SK-N-SH treated with all-trans-retinoic acid at 6 μM for 48 hours (cell line): ENCODE data around the gene PDE6A.
"Not testable (repeated sequence)": the region's sequence is repeated elsewhere in the genome, so short reads cannot be mapped to it uniquely, and the experiment has no call there.

Experiments
- ATAC-seq: fragments of 200-7000 bp; cut with Tn5 transposase; 3 replicates; pipeline ENCODE4 v1.9.1; 2020; ENCODE audit warnings: mild to moderate bottlenecking, moderate library complexity
- ARNTL ChIP-seq: fragments of 450-650 bp; formaldehyde crosslinking; IDR thresholded peaks from 2 replicates; pipeline ENCODE4 v1.5.0; 2020; ENCODE audit warnings: low read depth, mild to moderate bottlenecking, moderate library complexity, borderline replicate concordance
- BACH2 ChIP-seq: fragments of 250-450 bp; sonication (Bioruptor Pico); IDR thresholded peaks from 2 replicates; pipeline ENCODE4 v1.9.0; 2021; ENCODE audit warnings: mild to moderate bottlenecking, borderline replicate concordance
- CREB5 ChIP-seq: fragments of 250-450 bp; sonication (Bioruptor Pico); IDR thresholded peaks from 2 replicates; pipeline ENCODE4 v1.5.1; 2020; ENCODE audit warnings: low read depth, mild to moderate bottlenecking, moderate library complexity
- CSDC2 ChIP-seq: fragments of 250-450 bp; sonication (Bioruptor Pico); IDR thresholded peaks from 2 replicates; pipeline ENCODE4 v1.5.0; 2020; ENCODE audit warnings: mild to moderate bottlenecking, moderate library complexity
- CSRNP3 ChIP-seq: fragments of 250-450 bp; sonication (Bioruptor Pico); IDR thresholded peaks from 2 replicates; pipeline ENCODE4 v1.5.1; 2021; ENCODE audit warnings: mild to moderate bottlenecking, moderate library complexity
- ESRRG ChIP-seq: fragments of 250-450 bp; sonication (Bioruptor Pico); IDR thresholded peaks from 2 replicates; pipeline ENCODE4 v1.6.1; 2021; ENCODE audit warnings: mild to moderate bottlenecking
- GLIS3 ChIP-seq: fragments of 250-450 bp; sonication (Bioruptor Pico); IDR thresholded peaks from 2 replicates; pipeline ENCODE4 v1.5.0; 2020; ENCODE audit warnings: mild to moderate bottlenecking, moderate library complexity
- ISL1 ChIP-seq: fragments of 250-450 bp; sonication (Bioruptor Pico); IDR thresholded peaks from 2 replicates; pipeline ENCODE4 v2.1.2; 2022; ENCODE audit warnings: mild to moderate bottlenecking, moderate library complexity
- OSR1 ChIP-seq: fragments of 250-450 bp; sonication (Bioruptor Pico); IDR thresholded peaks from 2 replicates; pipeline ENCODE4 v1.8.0; 2022; ENCODE audit warnings: moderate library complexity, mild to moderate bottlenecking, inconsistent platforms
- PATZ1 ChIP-seq: fragments of 250-450 bp; sonication (Bioruptor Pico); IDR thresholded peaks from 2 replicates; pipeline ENCODE4 v1.8.0; 2020; ENCODE audit warnings: mild to moderate bottlenecking, moderate library complexity, borderline replicate concordance
- POU6F1 ChIP-seq: fragments of 250-450 bp; sonication (Bioruptor Pico); IDR thresholded peaks from 2 replicates; pipeline ENCODE4 v1.8.0; 2021; ENCODE audit warnings: low read depth, mild to moderate bottlenecking, moderate library complexity, borderline replicate concordance
- PPARA ChIP-seq: fragments of 250-450 bp; sonication (Bioruptor Pico); IDR thresholded peaks from 2 replicates; pipeline ENCODE4 v1.5.0; 2020; ENCODE audit warnings: mild to moderate bottlenecking, borderline replicate concordance
- RARB ChIP-seq: fragments of 250-450 bp; sonication (Bioruptor Pico); IDR thresholded peaks from 2 replicates; pipeline ENCODE4 v1.8.0; 2021; ENCODE audit warnings: mild to moderate bottlenecking, moderate library complexity
- TCF4 ChIP-seq: fragments of 250-450 bp; sonication (Bioruptor Pico); IDR thresholded peaks from 2 replicates; pipeline ENCODE4 v1.8.0; 2021; ENCODE audit warnings: mild to moderate bottlenecking, moderate library complexity, borderline replicate concordance
- TOX ChIP-seq: fragments of 250-450 bp; sonication (Bioruptor Pico); IDR thresholded peaks from 2 replicates; pipeline ENCODE4 v1.8.0; 2021; ENCODE audit warnings: mild to moderate bottlenecking, moderate library complexity, borderline replicate concordance
- ZC3H10 ChIP-seq: fragments of 250-450 bp; sonication (Bioruptor Pico); IDR thresholded peaks from 2 replicates; pipeline ENCODE4 v1.5.1; 2021; ENCODE audit warnings: mild to moderate bottlenecking, moderate library complexity
- ZFP3 ChIP-seq: fragments of 250-450 bp; sonication (Bioruptor Pico); IDR thresholded peaks from 2 replicates; pipeline ENCODE4 v1.5.0; 2020; ENCODE audit warnings: mild to moderate bottlenecking, moderate library complexity
- ZFP30 ChIP-seq: fragments of 450-650 bp; formaldehyde crosslinking; IDR thresholded peaks from 2 replicates; pipeline ENCODE4 v1.5.0; 2022; ENCODE audit warnings: mild to moderate bottlenecking, moderate library complexity
- ZNF565 ChIP-seq: fragments of 450-650 bp; formaldehyde crosslinking; conservative IDR thresholded peaks from 2 replicates; pipeline ENCODE4 v1.5.0; 2020; ENCODE audit warnings: low read depth, mild to moderate bottlenecking, moderate library complexity
- ZNF8 ChIP-seq: fragments of 450-650 bp; formaldehyde crosslinking; IDR thresholded peaks from 2 replicates; pipeline ENCODE4 v1.5.0; 2020; ENCODE audit warnings: mild to moderate bottlenecking, moderate library complexity

The PDE6A gene

GRCh38 chr5:149948993-149949392 lies 4.4 kb upstream of the PDE6A start:
- TF ChIP-seq POU6F1 (CRISPR knock-in tag): no peak
- no peak for TF ChIP-seq ZFP3 (CRISPR knock-in tag)
- TF ChIP-seq BACH2 (CRISPR knock-in tag): no peak
- TF ChIP-seq CSRNP3 (CRISPR knock-in tag): no peak
- TF ChIP-seq ISL1 (CRISPR knock-in tag): no peak
- TF ChIP-seq ARNTL (CRISPR knock-in tag): no peak

GRCh38 chr5:149946118-149946517 lies 1.5 kb upstream of the PDE6A start:
- ATAC-seq: no peak
- TF ChIP-seq TCF4 (no peak), CSDC2 (no peak), BACH2 (CRISPR knock-in tag) (no peak), POU6F1 (CRISPR knock-in tag) (no peak), ZFP30 (CRISPR knock-in tag) (no peak), PATZ1 (CRISPR knock-in tag) (no peak), RARB (CRISPR knock-in tag) (no peak), ESRRG (CRISPR knock-in tag) (no peak), PPARA (no peak), CREB5 (CRISPR knock-in tag) (no peak), ZNF8 (CRISPR knock-in tag) (no peak), CSRNP3 (CRISPR knock-in tag) (no peak), ZFP3 (CRISPR knock-in tag) (no peak), TOX (no peak), GLIS3 (CRISPR knock-in tag) (no peak), ZC3H10 (CRISPR knock-in tag) (no peak), ISL1 (CRISPR knock-in tag) (no peak), ARNTL (CRISPR knock-in tag) (no peak), OSR1 (CRISPR knock-in tag) (no peak), ZNF565 (CRISPR knock-in tag) (no peak)

More at GRCh38 chr5:149948993-149949392, 4.4 kb upstream of the PDE6A start:
- ATAC-seq: no peak

- ATAC-seq: not testable (repeated sequence)
Observed at GRCh38 chr5:149943177-149943949, 1.2 kb downstream of the PDE6A start.

GRCh38 chr5:149942741-149943169 lies 1.8 kb downstream of the PDE6A start:
- ATAC-seq: not testable (repeated sequence)
